Osteocyte (in vitro differentiated cells): ENCODE results near the gene NOD1. TPM values are rescaled to one million over a fixed set of nuclear protein-coding genes. Genes with fewer than 3 reads are reported as not detected.

ENCODE experiments used
- DNase-seq: peaks from one replicate; pipeline ENCODE4 v3.0.0; 2021; ENCODE audit warnings: mixed read lengths; ENCODE audit not compliant: unreplicated experiment; ENCODE audit errors: extremely low spot score
- H3K27ac Mint-ChIP-seq: one replicate; pipeline ENCODE4 v1.8.0; 2021; ENCODE audit warnings: mild to moderate bottlenecking, mixed read lengths; ENCODE audit not compliant: unreplicated experiment
- H3K27me3 Mint-ChIP-seq: one replicate; pipeline ENCODE4 v1.8.0; 2021; ENCODE audit warnings: mixed read lengths; ENCODE audit not compliant: unreplicated experiment
- H3K36me3 Mint-ChIP-seq: one replicate; pipeline ENCODE4 v1.8.0; 2021; ENCODE audit warnings: mixed read lengths; ENCODE audit not compliant: unreplicated experiment
- H3K4me1 Mint-ChIP-seq: one replicate; pipeline ENCODE4 v1.8.0; 2021; ENCODE audit warnings: mixed read lengths; ENCODE audit not compliant: unreplicated experiment
- H3K4me3 Mint-ChIP-seq: one replicate; pipeline ENCODE4 v1.8.0; 2021; ENCODE audit warnings: mild to moderate bottlenecking, moderate library complexity, mixed read lengths; ENCODE audit not compliant: unreplicated experiment
- H3K9me3 Mint-ChIP-seq: one replicate; pipeline ENCODE4 v1.8.0; 2021; ENCODE audit warnings: mixed read lengths; ENCODE audit not compliant: unreplicated experiment
- CTCF ChIP-seq: fragments of 200-600 bp; sonication (generic); IDR thresholded peaks from 2 replicates; pipeline ENCODE4 v1.5.0; 2021; ENCODE audit warnings: antibody characterized with exemption, mild to moderate bottlenecking, moderate library complexity
- total RNA-seq: library from RNA; stranded (reverse); gene quantifications from 2 replicates; pipeline ENCODE4 v1.2.1, GENCODE V29; 2021

The NOD1 gene
- total RNA-seq, 1 donor from 2014 or later = 7.2 TPM

DNA sequence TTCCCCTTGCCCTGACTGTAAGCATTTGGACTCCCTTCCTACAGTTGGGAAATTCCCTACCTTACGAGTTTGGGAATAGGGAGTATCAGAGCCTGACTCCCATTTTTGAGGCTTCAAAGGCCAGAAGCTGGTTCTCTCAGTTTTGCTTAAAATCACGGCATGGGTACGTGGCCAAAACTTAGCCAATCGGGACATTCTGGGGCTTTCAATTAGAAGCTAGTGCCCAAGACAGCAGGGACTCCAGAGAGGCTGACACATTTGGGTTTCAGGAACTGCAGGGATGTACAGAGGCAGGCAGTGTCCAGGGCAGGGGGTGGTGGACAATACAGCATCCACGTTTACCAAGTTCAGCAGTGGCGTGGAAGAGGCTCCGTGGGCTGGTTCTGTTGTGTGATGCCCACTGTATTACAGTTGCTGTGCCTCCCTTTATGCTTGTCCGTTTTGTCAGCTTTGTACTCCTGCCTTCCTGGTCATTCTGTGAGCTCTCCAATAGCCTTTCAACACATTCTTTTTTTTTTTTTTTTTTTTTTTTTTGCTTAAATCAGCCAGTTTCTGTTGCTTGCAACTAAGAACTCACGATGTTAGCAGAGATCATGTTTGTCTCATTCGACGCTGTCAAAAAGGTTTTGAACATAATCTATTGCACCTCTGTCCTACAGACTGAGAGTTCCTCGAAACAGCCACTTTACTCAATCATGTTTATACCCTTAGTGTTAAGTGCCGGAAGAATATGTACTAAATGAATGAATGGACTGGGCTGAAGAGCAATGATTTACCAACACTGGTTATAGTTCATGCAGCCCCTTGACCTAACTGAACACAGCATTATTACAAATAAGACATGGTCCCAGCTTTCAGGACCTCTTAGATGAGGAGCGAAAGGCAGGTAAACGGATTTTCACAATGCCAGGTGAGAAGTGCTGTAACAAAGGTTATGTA is 25.0 kb upstream of the NOD1 start:
- H3K9me3 Mint-ChIP-seq = no peaks in the 10 kb centered on the region
- peak overlapping the region; percentile 32 for H3K27ac Mint-ChIP-seq
- peaks cover 3% of the 10 kb centered on the region for H3K36me3 Mint-ChIP-seq
- H3K4me3 Mint-ChIP-seq = peak overlapping the region; percentile 80
- TF ChIP-seq CTCF = no peak
- peaks cover 24% of the 10 kb centered on the region for H3K4me1 Mint-ChIP-seq
- no peak for DNase-seq
- no peaks in the 10 kb centered on the region for H3K27me3 Mint-ChIP-seq

GRCh38 chr7:30502470-30503251 is 24.1 kb upstream of the NOD1 start:
- no peak for TF ChIP-seq CTCF
- H3K27me3 Mint-ChIP-seq = no peaks in the 10 kb centered on the region
- peaks cover 4% of the 10 kb centered on the region for H3K36me3 Mint-ChIP-seq
- DNase-seq = no peak
- peaks cover 24% of the 10 kb centered on the region for H3K4me1 Mint-ChIP-seq
- H3K4me3 Mint-ChIP-seq = no peak overlapping the region
- no peaks in the 10 kb centered on the region for H3K9me3 Mint-ChIP-seq
- no peak overlapping the region for H3K27ac Mint-ChIP-seq

DNA sequence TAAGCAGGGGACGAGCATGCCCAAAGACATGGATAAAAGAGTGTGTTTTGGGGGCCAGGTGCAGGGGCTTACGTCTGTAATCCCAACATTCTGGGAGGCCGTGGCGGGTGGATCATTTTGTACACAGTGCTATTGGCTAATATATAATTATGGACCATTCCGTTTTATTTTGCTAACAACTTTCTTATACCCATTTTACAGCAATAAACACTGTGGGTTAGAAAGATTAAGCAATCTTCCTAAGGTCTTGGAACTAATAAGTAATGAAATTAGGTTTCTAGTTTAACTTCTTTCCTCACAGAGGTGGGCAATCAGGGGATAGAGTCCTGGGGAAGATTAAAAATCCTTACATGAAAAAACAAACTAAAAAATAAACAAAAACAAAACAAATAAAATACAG is 22.7 kb upstream of the NOD1 start:
- Mint-ChIP-seq H3K36me3 (peaks cover 12% of the 10 kb centered on the region), H3K27me3 (no peaks in the 10 kb centered on the region), H3K4me3 (no peak overlapping the region), H3K4me1 (peaks cover 24% of the 10 kb centered on the region), H3K27ac (no peak overlapping the region), H3K9me3 (no peaks in the 10 kb centered on the region)
- TF ChIP-seq CTCF = no peak
- DNase-seq = no peak

- Mint-ChIP-seq H3K4me3 (no peak overlapping the region), H3K27ac (no peak overlapping the region), H3K4me1 (no peaks in the 10 kb centered on the region), H3K9me3 (peaks cover 20% of the 10 kb centered on the region), H3K36me3 (peaks cover 19% of the 10 kb centered on the region), H3K27me3 (no peaks in the 10 kb centered on the region)
- no peak for TF ChIP-seq CTCF
- peak; percentile 30 for DNase-seq
Measured at GRCh38 chr7:30493228-30493627, 14.6 kb upstream of the NOD1 start.

- Mint-ChIP-seq H3K27me3 (peaks cover 4% of the 10 kb centered on the region), H3K9me3 (peaks cover 20% of the 10 kb centered on the region), H3K4me1 (no peaks in the 10 kb centered on the region), H3K36me3 (peaks cover 12% of the 10 kb centered on the region), H3K4me3 (no peak overlapping the region), H3K27ac (no peak overlapping the region)
- no peak for TF ChIP-seq CTCF
- no peak for DNase-seq
Measured at GRCh38 chr7:30491417-30491816, 12.8 kb upstream of the NOD1 start.
